Stimulated activated CD4-positive, alpha-beta T cell treated with anti-CD3 and anti-CD28 coated beads, Interleukin-12 subunit alpha, Interleukin-12 subunit beta, amount 100 ng/mL, for 48 hours (primary cell): ENCODE measurements around the gene RTRAF.

Source experiments
- DNase-seq, 3 donors: peaks; one replicate each; pipeline ENCODE4 v3.0.0-alpha.2; 2020; ENCODE audit warnings: low read depth in 2 of 3, low spot score in 1 of 3

Gene RTRAF

DNA sequence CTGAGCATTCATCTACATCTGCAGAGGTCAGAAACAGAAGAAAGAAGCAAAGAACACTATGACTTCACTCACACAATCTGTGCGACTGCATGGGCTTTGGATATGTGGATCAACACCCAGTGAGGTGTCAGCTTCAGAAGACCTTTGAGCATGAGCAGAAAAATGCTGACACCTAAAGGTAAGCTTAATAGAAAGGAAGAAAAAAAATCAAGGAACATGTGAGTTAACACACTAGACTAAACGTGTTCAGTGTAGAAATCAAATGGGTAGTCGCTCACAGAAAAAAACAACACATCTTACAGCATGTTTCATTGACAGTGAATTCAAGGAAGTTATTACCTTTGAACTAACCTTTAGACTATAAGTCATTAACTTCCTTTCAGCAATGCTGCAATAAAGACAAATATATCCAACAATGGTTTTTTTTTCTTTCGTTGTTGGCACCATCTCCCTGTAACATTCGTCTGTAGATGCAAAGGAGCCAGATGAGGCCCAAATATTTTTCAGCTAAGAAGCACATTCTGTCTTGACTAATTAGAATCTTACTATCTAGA, 30.9 kb downstream of the RTRAF start:
- no peak for DNase-seq

DNA sequence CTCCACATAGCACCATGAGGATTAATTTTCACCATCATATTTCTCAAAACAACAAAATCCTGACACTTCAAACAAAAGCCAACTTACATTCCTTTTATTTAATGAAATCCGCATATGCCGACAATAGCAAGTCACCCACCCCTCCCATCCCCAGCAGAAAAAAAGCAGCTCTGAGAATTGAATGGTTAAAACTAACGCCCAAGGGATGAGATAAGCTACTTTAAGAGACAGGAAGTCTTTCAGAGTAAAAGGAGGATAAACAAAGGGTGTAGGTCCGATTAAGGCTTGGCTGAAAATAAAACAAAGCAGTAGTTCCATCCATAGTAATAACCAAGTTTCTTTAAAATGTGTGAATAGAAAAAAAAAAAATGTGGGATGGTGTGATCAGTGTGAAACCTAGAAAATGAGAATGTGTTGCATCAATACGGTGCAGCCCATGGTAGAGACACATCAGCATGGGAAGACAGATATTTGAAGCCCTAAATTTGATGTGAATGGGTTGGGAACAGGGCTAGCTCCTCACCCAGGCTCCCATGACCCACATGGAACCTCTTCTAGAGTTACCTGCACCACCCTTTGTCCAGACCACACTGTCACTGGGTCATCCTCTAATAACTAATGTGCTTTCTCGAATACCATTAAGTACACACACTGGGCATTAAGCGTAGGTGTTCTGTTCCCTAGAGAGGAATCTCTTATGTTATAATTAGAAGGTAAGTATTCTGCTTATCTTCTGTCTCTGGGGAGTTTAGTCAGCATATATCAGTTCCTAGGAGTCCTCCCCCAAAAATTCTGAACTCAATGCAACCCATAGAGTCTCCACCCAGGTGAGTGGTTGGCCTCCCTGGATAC, 31.7 kb downstream of the RTRAF start:
- DNase-seq = no peak

DNA sequence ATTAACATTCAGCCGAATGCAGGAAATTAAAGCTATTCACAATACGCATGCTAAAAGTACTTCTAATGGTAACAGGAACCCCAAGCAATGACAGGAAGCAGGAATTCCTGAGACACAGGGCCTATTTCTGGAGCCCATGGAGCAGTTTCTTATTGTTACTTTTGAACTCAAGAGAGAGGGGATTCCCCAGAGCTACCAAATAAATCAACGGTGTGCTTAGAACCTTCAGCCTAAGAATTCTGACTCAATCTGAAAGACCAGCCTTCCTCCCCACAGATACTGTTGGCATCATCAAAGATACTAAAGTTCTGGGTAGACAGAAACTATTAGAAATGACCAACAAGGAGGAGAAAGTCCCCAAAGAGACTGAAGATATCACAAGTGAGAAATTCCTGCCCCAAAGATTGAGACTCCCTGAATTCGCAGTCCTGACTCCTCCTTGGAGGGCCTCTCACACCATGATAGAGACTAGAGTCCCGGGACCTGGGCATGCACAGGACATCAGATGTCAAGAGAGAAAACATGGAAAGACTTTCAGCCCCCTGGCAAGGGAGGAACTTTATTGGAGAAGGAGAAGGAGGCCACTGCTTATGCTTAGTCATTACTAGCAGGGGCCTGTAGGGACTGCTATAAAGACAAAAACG, 32.7 kb downstream of the RTRAF start:
- peak in 1 of 3 donors; percentile 6 for DNase-seq

DNA sequence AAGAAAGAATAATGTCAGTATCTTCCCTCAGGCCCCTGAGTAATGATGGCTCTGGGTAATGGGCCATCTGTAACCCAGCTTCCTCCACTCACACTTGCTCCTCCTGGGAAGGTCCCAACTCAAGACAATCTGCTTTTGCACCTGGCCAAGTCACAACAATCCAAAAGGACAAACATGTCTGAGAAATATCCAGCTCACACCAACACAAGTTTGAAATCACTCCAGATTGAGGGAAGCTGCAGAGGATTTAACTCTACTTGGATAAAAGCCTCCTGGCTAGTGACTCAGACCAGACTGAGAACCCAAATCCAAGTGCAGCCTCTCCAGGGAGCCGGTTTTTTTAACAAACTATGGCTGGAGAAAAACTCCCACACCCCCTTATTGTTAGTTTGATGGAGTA, 34.2 kb downstream of the RTRAF start:
- DNase-seq = no peak

DNA sequence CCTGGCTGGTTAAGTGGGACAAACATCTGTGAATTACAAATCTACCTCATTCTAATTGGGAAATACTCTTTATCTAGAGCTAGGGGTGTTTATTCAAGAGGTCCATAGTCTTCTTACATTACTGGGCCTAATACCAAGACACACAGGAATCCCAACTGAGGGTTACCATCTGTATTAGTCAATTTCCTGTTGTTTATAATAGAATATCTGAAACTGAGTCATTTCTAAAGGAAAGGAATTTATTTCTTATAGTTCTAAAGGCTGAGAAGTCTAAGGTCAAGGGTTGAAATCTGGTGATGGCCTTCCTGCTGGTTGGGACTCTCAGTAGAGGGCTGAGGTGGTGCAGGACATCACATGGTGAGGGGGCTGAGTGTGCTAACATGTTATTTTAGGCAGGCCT, 36.0 kb downstream of the RTRAF start:
- DNase-seq = no peak

DNA sequence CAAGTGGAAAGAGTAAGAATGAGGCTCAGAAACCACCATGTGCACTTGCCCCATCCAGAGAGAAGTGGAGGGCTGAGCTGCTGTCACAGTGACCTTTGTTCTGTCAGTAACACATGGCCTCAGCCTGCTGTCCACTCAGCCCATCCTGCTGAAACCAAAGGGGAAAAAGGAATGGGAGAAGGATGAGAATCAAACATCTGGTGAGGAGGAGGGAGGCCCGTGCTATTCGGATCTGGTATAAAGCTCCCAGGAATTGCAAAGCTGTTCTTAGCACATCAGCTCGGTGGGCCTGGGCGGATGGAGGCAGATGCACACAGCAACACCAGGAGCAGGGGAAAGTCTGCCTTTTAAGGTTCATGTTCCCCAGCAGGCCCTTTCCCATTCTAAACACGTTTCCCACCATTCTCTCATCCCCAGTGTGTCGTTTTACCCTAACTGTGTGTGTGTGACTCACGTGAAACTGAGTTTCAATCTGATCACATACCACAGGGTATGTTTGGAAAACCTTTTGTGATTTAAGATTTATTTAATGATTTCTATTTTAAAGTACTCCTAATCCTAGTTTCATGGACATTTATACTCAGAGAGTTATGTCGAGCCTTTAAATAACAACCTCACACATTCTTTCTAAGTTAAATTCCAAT, 36.8 kb downstream of the RTRAF start:
- DNase-seq = no peak

DNA sequence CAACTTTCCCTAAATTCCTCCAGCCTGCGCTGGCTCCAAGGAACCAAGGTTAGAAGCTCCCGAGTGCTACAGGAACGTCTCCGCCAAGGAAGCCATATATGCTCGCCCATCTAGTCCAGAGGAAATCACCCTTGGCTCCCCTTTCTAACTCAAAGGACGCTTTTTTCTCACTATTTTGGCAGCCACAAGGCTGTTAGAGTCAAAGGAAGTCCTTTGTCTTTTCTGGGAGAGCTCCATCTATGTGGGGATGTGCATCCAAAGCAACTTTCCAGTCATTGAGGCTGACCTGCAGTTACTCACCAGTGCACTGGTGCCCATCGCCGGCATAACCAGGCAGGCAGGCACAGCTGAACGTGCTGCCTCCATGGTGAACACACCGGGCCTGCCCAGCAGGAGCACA, 37.6 kb downstream of the RTRAF start:
- DNase-seq = no peak

DNA sequence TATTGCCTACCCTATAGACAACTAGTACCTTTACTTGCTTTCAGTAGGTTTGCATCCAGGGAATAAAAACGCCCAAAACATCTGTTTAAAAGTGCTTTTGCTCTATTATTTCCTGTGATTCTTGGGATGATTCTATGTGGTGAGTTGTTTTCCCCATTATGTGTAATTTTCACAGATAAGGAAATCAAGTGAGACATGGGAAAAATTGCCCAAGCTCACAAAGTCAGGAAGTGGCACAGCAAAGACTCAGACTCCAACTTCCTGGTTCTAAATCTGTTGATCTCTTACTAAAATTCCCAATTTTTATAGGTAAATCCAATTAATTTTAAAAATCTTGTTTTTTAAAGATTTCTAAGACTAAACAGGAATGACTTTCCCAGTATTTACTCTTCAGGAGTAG, 40.5 kb downstream of the RTRAF start:
- DNase-seq = no peak

DNA sequence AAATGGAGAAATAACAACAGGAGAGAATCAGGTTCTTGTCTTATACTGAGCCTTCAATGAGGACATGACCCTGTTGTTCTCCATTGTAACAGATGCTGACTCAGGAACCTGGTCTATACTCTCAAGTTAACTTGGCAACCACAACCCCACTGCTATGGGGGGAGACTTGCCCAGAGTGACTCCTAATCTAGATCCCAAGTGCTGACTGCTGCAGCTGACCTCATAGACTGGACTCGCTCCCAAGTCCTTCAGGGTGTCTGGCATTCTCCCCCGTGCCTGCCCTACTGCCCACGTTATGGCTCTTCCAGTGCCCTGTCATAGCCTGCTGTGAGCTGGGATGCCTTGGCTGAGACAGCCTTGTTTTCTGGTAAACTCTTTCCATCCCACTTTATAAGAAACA, 42.4 kb downstream of the RTRAF start:
- no peak for DNase-seq

DNA sequence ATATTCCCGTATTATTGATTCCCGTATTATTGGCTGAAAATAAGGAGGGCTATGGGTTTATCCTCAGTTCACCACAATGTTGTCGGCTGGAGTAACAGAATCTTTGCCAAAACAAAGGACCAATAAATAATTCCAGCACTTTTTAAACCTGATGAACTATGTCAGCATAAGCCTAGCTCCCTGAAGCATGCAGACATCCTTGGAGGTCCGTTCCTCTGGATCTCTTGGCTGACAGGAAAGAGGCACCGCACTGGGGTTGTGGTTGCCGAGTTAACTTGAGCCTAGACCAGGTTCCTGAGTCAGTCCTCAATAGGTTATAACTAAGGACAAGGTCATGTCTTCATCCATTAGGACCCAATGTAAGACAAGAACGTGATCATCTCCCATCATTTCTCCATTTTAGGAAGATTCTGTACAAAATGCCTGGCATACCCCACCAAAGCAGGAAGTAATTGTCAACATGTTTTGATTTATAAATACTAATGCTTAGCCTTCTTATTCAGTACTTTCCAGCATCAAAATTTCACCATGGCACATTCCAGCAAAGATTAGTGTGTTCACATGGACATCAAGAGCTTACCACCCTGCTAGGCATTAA, 43.0 kb downstream of the RTRAF start:
- no peak for DNase-seq

DNA sequence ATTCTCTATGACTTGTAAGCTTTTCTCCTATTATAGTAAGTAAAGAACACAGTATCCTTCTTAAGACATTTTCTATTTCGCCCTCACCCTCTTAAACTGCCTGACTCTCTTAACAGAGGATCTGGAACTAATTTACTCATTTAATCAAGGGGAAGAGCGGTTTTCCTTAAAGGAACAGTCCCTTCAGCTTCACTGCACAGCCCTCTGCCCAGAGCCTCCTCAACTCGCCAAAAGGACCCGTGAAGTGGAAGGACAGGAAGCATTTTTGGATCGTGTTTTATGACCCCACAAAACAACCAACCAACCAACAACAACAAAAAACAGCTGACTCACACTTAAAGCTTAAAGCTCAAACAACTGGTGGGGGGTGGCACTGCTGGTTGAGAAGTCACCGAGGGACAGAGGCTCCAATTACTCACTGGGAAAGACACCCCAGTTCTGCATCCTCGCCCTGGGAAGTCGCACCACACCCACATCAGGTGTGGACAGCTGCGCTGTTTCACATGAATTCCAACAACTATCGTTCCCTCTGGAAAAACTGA, 43.8 kb downstream of the RTRAF start:
- no peak for DNase-seq

DNA sequence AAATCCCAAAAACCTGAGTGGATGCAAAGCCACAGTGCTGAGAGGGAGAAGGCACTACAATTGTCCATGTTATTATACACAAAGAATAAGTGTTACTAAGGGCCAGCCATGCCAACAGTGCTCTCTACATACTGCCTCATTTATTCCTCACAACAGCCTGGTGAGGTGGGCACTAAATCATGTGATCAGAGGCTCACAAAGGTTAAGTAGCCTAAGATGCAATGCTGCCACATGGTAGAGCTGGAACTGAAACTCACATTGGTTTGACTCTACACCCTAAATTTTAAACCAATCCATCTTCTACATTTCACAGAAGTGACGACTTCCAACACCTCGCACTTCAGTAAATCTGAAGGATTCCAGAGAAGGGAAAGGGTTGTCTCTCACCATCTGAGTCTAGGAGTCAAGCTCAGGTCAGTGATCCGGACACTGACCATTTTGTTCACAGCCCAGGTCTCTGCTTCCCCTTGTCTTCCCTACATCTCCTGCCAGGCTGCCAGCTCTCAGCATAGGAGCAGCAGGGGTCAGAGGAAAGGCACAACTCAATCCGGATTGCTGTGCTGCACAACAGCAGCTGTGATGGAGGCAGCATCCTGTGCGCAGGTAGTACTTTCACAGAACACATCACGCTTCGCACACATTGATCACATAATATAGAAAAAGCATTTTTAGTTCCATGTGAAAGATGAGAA, 49.9 kb downstream of the RTRAF start:
- DNase-seq = no peak

DNA sequence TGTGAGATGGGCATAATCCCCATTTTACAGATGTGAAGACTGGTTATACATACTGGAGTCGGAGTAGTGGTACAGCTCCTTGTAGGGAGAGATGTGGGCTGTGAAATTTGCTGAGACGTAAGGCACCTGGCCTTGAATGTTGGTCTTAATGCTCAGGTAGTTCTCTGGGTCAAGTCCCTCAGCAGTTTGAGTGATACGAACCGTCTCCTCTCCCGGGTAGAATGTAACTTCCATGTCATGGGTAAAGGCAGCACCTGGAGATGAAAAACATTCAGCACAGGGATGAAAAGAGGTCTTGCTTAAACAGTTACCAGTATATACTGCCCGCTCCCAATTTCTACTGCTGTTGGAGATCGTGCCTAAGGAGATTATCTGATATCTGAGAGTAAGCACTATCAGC, 51.3 kb downstream of the RTRAF start:
- DNase-seq = no peak

DNA sequence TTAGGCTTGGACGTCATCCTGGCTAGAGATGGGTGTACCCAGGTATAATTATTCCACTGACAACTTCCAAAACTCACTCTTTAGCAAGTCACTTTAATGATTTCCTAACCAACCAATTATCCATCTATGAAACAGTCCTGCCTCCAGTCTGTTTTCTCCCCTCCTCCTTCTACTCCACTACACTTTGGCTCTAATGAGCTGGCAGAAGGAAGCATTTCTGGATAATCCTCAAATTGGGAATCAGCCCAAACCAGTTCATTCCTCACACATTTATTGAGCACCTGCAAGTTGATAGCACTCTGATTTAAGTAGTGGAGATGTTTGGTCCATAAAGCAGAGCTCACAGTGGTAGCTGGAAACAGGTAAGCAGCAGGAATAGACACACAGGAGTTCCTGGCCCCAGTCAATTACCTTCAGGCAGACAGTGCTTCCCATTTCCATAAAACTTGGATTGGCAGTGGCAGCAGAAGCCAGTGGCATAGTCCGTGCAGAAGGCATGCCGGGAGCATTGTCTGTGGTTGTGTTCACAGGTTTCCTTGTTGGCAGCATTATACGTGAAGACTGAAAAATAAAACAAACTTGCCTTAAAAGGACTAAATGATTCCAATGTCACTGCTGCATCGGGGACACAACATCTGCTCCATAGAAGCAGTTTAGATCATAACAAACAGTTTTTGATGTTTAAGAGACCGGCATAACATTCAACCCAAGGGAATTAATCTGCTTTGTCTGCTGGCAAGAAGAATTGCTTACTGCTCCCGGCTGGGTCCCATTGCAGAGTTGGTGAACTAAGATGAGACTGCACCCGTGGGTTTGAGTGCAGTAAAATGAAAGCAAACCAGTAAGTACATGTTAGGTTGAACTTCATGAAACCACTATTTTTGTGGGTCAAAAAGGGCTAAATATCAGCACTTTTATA, 53.3 kb downstream of the RTRAF start:
- DNase-seq = no peak

DNA sequence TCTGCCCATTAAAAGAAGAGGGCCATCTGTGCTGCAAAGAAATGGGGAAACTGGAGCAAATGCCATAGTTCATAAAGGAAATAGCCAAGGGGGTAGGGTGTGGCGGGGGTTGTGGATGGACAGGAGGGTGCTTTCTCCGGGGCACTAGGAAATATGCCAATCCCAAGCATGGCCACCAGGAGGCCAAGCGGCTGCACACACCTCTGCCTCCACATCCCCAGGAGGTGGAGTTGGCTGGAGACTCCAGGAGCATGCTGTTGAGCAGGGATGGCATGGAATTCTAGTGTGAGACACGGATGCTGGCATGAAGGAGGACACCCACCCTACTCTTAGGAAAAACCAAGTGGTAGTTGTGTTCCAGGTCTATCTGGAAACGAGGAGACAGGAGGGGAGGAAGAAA, 54.3 kb downstream of the RTRAF start:
- DNase-seq = peak in 1 of 3 donors; percentile 38

DNA sequence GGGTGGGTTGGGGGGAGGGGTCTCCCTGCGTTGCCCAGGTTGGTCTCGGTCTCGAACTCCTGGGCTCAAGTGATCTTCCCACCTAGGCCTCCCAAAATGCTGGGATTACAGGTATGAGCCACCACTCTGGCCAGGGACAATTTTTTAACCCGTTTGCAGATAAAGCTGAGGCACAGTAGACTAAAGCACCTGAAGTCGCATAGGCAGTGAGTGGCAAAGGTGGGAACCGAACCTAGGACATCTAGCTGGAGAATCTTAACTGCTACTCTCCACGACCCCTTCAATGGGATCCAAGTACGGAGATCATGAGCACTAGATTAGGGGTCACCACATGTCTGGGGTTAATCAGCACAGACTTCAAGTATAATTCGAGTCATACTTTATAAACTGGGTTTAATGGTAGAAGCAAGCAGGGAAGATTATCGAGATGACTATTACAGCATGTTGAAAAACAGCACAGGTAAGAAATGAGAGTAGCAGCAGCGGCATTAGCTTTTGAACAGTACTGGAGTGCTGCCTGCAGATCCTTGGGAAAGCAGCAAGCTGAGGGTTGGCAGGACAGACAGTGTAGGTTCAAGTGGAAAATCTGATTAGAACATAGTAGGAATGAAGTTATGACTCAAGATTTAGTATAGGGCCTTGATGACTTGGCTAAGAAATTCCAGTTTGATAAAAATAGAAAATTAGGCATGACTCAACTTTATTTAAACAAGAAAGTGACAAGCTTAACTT, 55.6 kb downstream of the RTRAF start:
- no peak for DNase-seq

DNA sequence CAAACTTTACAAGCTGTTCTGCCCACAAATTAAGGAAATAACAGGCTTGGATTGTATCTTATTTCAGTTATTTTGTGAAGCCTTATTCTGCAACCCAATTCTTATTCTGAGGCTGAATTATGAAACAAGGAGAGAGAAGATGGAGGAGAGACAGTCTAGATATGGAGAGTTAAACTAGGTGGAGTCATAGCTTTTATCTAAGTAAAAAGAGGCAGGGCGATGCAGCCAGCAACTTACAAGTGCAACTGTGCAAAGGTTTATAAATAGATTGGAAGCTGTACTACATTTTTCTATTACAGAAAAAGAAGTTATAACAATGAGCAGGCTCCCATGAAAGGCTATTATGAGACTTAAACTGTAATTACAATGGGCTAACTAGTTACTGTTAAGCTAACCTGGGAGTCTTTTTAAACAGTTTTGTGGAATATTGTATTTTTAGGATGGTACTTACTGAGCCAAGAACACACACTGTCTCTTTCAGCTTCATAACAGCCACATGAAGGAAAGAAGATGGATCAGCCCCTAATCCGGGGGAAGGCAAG, 57.1 kb downstream of the RTRAF start:
- DNase-seq = no peak

DNA sequence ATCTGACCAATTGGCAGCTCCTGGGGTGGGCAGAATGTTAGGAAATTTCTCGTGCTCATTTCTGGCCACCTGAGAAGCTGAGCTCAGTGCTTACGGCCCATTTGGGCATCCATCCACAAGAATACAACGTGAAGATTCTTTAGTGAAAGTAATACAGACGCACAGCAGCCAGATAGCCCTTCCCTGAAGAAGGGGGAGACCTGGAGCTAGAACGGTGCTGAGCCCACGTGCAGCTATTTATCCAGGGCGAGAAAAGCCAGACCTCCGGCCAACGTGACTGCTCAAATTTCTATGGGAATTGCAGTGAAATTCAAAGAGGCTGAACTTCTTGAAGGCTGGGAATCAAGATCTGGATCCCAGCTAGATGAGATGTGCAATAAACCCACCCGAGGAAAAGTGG, 58.8 kb downstream of the RTRAF start:
- DNase-seq = no peak
